Erythroblast (primary cell): Measurements from ENCODE around the gene CTSZ.
A peak's percentile ranks its signal among the peaks of the same experiment; 100 is the strongest.
"Not testable (repeated sequence)": the region's sequence is repeated elsewhere in the genome, so short reads cannot be mapped to it uniquely, and the experiment has no call there.

ENCODE experiments used
- DNase-seq, 2 experiments: peaks; one replicate each; lab custom pipeline; 2025; lab: John Stamatoyannopoulos, UW
- GATA1 ChIP-seq: IDR thresholded peaks from 2 replicates; pipeline ENCODE4 v1.6.1; 2011; ENCODE audit warnings: low read depth, mild to moderate bottlenecking, control low read depth, low read length, moderate library complexity
- POLR2A ChIP-seq: IDR thresholded peaks from 2 replicates; pipeline ENCODE4 v1.6.1; 2011; ENCODE audit warnings: mild to moderate bottlenecking, low read length

The CTSZ gene

GRCh38 chr20:59013959-59014608 is 7.0 kb upstream of the CTSZ start:
- DNase-seq = peak; percentile 49 to 76
- TF ChIP-seq GATA1 = no peak
- TF ChIP-seq POLR2A = no peak

GRCh38 chr20:59013031-59013951 is 6.2 kb upstream of the CTSZ start:
- no peak for TF ChIP-seq POLR2A
- TF ChIP-seq GATA1 = no peak
- DNase-seq = no peak

GRCh38 chr20:59011874-59012157 is 4.8 kb upstream of the CTSZ start:
- DNase-seq = not testable (repeated sequence)

- DNase-seq = peak; percentile 79 to 90
- no peak for TF ChIP-seq POLR2A
- no peak for TF ChIP-seq GATA1
These were observed 4.2 kb upstream of the CTSZ start for GRCh38 chr20:59010995-59011873.

- TF ChIP-seq POLR2A (no peak), GATA1 (no peak)
- no peak for DNase-seq
These were observed 3.4 kb upstream of the CTSZ start for GRCh38 chr20:59010321-59010994.

GRCh38 chr20:59008715-59009336 is 1.8 kb upstream of the CTSZ start:
- DNase-seq = no peak
- TF ChIP-seq GATA1 (no peak), POLR2A (no peak)

- TF ChIP-seq GATA1 (no peak), POLR2A (no peak)
- peak; percentile 51 to 56 for DNase-seq
These were observed 834 bp upstream of the CTSZ start for GRCh38 chr20:59007665-59008511.

GRCh38 chr20:59006167-59006863 is 739 bp downstream of the CTSZ start:
- no peak for TF ChIP-seq POLR2A
- TF ChIP-seq GATA1 = no peak
- DNase-seq = peak; percentile 61 to 65

- TF ChIP-seq GATA1 = no peak
- TF ChIP-seq POLR2A = no peak
- DNase-seq = no peak
These were observed 1.4 kb downstream of the CTSZ start for GRCh38 chr20:59005523-59006166.

- TF ChIP-seq GATA1 (no peak), POLR2A (no peak)
- DNase-seq = peak; percentile 27 to 42
These were observed 2.1 kb downstream of the CTSZ start for GRCh38 chr20:59004763-59005522.

- TF ChIP-seq POLR2A (no peak), GATA1 (no peak)
- DNase-seq = peak in 1 of 2 experiments; percentile 19
These were observed 2.6 kb downstream of the CTSZ start for GRCh38 chr20:59004493-59004762.
